ENCODE measurements around the gene FRMD7. TPM values are rescaled to one million over a fixed set of nuclear protein-coding genes. Genes with fewer than 3 reads are reported as not detected.

FRMD7 gene, protein sequence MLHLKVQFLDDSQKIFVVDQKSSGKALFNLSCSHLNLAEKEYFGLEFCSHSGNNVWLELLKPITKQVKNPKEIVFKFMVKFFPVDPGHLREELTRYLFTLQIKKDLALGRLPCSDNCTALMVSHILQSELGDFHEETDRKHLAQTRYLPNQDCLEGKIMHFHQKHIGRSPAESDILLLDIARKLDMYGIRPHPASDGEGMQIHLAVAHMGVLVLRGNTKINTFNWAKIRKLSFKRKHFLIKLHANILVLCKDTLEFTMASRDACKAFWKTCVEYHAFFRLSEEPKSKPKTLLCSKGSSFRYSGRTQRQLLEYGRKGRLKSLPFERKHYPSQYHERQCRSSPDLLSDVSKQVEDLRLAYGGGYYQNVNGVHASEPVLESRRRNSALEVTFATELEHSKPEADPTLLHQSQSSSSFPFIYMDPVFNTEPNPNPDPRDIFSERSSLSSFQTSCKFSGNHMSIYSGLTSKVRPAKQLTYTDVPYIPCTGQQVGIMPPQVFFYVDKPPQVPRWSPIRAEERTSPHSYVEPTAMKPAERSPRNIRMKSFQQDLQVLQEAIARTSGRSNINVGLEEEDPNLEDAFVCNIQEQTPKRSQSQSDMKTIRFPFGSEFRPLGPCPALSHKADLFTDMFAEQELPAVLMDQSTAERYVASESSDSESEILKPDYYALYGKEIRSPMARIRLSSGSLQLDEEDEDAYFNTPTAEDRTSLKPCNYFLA
- 0.03 TPM in 1 of 5 replicates, not detected in the others for total RNA-seq (2022; extraction: Qiagen RNA extraction; ENCODE audit: low read depth)

DNA sequence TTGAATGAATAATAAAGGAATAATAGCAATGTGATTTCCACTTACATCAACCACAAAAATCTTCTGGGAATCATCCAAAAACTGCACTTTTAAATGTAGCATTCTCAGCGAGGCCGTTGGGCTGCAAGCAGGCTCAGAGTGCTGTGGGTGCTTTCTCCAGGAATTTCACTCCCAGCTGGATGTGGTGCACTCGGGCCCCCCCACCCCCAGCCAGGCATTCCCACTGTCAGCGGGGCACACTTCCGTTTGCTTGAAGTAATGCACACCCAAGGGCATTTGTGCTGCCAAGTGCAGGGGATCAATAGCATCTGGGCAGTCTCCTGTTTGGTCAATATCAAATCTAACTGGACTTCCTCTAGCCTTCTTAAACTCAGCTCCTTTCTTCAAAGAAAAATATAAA, at the start of gene FRMD7:
FRMD7 (minus strand) TSS at position 278 of the 400 bp plus-strand sequence; CDS start at position 102, 176 bp downstream.

Other genes with a start within 250 kb of the FRMD7 start
- gene STK26, start 104.7 kb downstream of the FRMD7 start, total RNA-seq (2022; extraction: Qiagen RNA extraction; ENCODE audit: low read depth) = 8.9 to 11.3 TPM (median 10.4 TPM) in 5 replicates
- gene RAP2C, start 91.4 kb upstream of the FRMD7 start, total RNA-seq (2022; extraction: Qiagen RNA extraction; ENCODE audit: low read depth) = 20.7 to 39.9 TPM (median 28.1 TPM) in 5 replicates